ENCODE data around the gene MED13L.
A peak's percentile ranks its signal among the peaks of the same experiment; 100 is the strongest.

Gene MED13L

DNA sequence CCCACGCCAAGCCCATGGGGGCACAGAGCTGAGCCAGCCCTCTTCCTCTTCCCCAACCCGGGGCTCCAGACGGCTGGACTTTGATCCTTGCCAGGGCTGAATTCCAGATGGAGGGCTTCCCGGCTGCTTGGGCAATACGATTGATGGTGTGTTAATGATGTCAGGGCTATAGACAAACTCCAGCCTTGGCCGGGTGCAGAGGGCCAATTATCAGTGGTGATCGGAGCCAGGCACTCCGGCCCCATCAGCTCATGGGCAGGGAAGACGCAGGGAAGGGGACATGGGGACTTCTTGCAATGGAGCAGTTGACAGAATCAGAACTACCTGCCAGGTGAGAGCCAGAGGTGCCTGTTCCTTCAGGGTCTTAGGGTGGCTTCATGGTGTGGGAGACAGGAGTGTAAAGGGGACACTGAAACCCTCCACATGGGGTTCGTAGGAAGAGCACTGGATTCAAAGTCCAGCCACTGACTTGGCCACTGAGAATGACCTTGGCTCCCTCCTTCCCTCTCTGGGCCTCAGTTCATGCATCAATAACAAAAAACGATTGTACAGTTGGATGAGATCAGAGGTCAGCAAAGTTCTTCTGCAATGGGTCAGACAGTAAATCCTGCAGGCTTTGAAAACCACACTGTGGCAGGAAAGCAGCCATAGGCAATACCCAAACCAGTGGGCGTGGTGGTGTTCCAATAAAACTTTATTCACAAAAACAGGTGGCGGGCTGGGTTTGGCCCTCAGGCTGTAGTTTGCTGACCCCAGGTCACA is 333.7 kb downstream of the MED13L start:
- DNase-seq (ENCODE audit: low read depth in 3 of 3), result no peak

DNA sequence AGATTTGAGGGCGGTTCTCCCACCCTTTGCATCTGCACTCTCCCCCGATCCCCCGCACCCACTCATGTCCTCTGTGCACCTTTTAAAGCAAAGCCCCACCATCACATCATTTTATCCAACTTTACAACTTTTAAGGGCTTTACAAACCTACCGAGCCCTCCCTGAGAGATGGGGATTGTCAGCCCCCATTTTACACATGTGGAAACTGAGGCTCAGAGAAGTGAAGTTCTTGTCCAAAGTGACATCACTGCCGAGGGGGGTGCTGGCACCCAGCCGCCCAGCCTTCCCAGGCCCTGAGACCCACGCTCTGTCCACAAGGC is 334.2 kb downstream of the MED13L start:
- DNase-seq (ENCODE audit: low read depth in 3 of 3), result no peak

DNA sequence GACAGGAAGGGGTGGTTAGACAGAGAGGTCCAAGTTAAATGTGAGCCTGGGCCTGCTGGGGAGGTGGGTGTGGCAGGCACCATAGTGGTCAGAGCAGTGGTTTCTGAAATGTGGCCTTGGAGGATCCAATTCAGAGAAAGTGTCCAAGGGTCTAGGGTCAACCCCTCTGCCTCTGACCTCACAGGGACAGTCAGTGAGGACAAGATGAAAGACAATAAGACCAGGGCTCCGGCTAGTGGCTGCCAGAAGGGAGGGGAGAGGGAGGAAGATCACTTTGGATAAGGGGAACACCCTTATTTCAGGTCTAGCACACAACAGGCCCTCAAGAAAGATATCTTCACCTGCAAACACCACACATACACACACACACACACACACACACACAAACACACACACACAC is 335.1 kb downstream of the MED13L start:
- no peak for DNase-seq (ENCODE audit: low read depth in 3 of 3)

GRCh38 chr12:115941362-115941761 is 336.1 kb downstream of the MED13L start:
- no peak for DNase-seq (ENCODE audit: low read depth in 3 of 3)

DNA sequence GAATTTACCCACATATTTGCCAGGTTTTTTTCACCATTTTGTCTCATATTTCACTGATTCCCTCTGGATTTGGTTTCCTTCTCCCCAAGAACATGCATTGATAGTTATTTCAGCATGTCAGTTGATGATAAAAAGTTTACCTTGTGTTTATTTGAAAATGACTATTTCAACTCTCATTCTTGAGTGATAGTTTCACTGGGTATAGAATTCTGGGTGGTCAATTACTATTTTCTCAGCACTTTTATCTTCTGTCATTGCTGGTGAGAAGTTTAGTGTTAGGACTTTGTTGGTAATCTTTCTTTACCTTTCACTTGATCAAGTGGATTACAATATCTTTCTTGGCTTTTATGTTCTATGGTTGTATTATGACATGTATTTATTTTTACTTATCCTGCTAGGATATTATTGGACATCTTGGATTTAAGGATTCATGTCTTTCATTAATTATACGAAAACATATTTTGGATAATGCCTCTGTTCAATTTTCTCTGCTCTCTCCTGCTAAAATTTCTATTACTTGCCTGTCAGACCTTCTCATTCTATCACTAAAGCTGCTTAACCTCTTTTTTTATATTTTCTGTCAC is 338.6 kb downstream of the MED13L start:
- no peak for DNase-seq (ENCODE audit: low read depth in 3 of 3)

DNA sequence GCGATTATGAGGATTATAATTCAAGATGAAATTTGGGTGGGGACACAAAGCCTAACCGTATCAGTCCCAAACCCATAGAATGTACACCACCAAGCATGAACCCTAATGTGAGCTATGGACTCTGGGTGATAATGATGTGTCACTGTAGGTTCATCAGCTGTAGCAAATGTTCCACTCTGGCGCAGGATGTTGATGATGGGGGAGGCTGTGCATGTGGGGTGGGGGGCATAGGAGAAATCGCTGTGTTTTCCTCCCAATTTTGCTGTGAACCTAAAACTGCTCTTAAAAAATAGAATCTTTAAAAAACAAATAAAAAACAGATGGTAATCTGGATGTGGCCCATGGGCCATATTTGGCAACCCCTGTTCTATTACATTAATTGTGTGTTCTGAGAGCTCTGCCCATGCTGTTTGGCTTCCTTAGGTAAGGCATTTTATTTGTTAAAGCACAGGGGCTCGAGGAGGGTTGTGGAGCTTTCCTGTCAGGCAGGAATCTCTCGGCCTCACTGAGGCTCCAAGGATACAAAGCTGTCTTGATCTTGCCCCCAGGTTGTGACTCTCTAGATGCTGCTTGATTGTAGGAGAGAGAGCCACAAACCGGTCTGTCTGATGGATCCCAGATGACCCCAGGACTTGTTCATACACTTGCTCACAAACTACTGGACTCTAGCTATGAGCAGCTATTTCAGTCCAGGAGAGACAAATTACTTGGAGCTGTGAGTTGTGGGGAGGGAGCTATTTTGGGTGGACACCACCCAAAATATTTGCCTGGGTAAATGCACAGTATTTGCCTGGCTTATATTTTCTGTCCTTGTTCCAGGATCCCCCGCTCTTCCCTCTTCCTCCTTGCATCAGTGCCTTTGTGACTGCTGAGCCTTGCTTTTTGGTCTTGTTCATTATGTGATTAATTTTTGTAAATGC is 340.2 kb downstream of the MED13L start:
- DNase-seq (ENCODE audit: low read depth in 3 of 3), result no peak

- DNase-seq (ENCODE audit: low read depth in 3 of 3), result no peak
Measured at GRCh38 chr12:115934877-115935276, 342.6 kb downstream of the MED13L start.

DNA sequence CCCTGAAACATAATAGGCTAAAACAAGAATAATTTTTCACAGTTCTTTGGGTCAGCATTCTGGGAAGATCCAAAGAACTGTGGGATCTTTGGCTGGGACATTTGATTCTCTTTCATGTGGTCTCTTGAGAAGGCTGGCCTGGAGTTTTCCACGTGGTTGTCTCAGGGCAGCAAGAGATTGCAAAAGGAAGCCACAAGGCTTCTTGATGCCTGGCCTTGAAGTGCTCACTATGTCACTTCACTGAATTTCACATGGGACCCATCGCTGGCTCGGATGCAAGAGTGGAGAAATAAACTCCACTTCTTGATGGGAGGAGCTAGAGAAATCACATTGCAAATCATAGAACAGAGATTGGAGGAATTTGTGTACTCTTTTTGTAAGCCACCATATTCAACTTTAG is 343.4 kb downstream of the MED13L start:
- no peak for DNase-seq (ENCODE audit: low read depth in 3 of 3)

DNA sequence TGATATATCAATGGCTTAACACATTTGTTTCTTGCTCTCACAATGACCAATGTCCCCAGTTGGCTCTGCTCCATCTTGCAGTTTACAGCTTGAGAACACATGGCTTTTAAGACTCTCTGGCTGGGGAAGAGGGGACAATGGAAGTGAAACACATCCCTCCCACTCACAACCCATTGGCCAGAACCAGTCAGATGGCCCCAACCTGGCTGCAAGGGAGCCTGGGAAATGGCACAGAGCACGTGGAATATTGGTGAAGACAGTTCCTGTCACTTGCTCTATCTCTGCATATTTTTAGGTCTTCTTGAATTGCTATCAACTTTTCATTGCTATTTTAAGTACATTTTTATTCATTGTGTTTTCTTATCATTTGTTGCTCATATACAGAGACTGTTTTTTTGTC is 345.4 kb downstream of the MED13L start:
- no peak for DNase-seq (ENCODE audit: low read depth in 3 of 3)

- DNase-seq (ENCODE audit: low read depth in 3 of 3), result no peak
Measured at GRCh38 chr12:115930336-115930735, 347.2 kb downstream of the MED13L start.

DNA sequence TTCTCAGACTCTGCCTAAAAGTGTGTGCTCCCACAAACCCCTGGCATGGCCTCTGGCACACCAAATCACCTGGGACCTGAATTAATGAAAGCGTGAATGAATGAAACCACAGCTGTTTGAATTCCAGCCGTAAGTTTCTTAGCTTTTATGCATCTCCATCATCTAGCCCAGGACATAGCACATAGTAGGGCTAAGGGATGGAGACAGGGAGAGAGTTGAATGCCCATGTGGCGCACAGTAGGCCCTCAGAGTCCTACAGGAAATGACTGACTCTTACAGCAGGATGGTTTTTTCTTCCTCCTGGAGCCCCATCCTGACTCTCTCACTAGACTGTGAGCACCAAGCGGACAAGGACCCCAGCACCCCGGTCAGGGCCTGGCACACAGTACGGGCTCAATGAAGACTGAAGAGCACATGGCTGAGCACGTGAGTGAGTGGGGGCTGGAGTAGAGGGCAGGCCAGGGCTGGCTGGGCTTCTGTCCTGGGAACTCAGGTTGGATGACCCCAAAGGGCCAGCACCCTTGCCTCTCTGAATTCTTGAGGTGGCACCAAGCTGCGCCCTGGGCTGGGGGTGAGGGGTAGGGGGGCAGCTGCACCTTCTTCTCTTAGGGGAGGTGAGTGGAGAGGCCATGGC is 351.3 kb downstream of the MED13L start:
- DNase-seq (ENCODE audit: low read depth in 3 of 3), result no peak

GRCh38 chr12:115923851-115924250 is 353.6 kb downstream of the MED13L start:
- no peak for DNase-seq (ENCODE audit: low read depth in 3 of 3)

DNA sequence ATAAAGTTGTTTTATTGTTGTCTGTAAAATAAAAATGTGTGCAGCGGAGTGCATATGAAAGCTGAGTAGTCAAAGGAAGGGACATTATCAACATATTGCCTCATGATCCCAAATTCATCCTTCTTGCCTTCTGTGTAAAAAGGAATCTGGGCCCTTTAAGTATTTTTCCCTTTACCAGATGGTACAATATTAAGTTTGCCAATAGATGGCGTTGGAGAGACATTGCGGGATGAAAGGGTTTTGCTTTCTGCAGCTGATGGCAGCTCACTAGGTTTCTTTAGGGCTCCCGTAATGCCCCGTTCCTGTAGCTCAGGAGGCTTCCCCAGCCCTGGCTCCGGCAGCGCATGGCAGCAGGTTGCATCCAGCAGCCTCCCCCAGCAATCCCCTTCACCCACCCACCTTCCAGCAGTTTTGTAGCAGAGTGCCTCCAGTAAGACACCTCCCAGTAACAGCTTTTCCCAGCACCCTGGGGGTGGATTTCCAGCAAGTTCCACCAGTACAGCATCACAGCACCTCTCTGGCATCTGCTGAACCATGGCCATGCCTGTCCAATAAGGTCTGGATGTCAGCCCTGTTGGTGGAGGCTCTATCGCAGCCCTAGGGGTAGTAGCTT is 354.4 kb downstream of the MED13L start:
- no peak for DNase-seq (ENCODE audit: low read depth in 3 of 3)

- no peak for DNase-seq (ENCODE audit: low read depth in 3 of 3)
Measured at GRCh38 chr12:115920395-115921183, 356.9 kb downstream of the MED13L start.

DNA sequence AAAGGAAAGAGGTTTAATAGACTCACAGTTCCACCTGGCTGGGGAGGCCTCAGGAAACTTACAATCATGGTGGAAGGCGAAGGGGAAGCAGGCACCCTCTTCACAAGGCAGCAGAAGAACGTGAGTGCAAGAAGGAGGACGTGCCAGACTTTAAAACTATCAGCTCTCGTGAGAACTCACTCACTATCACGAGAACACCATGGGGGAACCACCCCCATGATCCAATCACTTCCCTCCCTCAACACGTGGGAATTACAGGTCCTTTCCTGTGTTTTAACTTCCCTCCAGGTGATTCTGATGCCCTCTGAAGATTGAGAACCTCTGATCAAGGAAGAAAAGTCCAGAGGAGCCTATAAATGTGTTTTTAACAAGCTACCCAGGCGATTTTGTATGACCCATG is 358.7 kb downstream of the MED13L start:
- DNase-seq (ENCODE audit: low read depth in 3 of 3), result no peak

- DNase-seq (ENCODE audit: low read depth in 3 of 3), result peak; percentile 45 to 74 (median 56)
Measured at GRCh38 chr12:115916910-115917668, 360.4 kb downstream of the MED13L start.

DNA sequence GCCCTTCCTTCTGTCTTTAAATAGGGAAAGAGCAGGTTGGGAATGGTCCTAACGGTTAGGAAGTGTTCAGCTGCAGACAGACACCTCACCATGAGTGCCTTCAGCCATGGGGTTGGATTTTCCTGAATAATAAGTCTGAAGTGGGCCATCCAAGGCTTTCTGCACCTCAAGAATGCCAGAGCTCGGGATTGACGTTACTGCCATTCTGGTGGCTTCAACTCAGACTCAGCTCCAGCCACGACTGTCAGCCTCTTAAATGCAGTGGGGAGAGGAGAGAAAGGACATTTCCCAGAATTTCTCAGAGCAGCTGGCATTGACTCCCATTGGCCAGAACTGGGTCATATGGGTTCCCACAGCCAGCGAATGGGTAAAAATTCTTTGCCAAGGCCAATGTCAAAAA is 363.4 kb downstream of the MED13L start:
- no peak for DNase-seq (ENCODE audit: low read depth in 3 of 3)

GRCh38 chr12:115912440-115912839 is 365.1 kb downstream of the MED13L start:
- no peak for DNase-seq (ENCODE audit: low read depth in 3 of 3)

- no peak for DNase-seq (ENCODE audit: low read depth in 3 of 3)
Measured at GRCh38 chr12:115911360-115911759, 366.1 kb downstream of the MED13L start.

DNA sequence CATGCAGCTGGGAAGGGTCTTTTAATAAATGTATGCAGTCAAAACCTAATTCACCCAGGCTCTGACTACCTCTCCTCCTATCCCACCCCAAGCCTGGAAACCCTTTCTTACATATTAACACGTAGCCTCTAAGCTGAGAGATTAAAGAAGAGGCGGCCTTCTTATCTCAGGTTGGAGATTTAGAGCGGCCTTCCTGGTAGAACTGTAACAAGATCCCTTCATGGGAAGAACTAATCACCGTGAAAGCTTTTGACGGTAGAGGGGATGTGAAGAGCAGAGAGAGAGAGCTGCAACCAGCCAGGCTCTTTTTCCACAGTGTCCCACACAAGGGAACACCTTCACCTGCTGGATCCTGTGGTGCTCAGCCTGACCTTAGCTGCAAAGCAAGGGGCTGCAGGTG is 367.4 kb downstream of the MED13L start:
- DNase-seq (ENCODE audit: low read depth in 3 of 3), result no peak

Data from stimulated activated CD4-positive, alpha-beta T cell treated with anti-CD3 and anti-CD28 coated beads, TNF-alpha, amount 100 ng/mL, for 4 hours (primary cell).